GM10248 (cell line): ENCODE measurements around the gene MTCL1.

Experiments used
- CTCF ChIA-PET: fragments of 300-600 bp; sonication (Branson Sonifier 250); formaldehyde crosslinking; extraction: SDS; loops from one replicate; lab custom pipeline; 2021; ENCODE audit warnings: antibody characterized with exemption; lab: Yijun Ruan, JAX
- POLR2A ChIA-PET: fragments of 350-650 bp; sonication (Branson Sonifier 250); formaldehyde crosslinking; extraction: SDS; loops from one replicate; lab custom pipeline; 2020; ENCODE audit warnings: antibody characterized with exemption; lab: Yijun Ruan, JAX
- DNase-seq: peaks from one replicate; pipeline ENCODE4 v3.0.0; 2012; ENCODE audit errors: extremely low spot score
- TF ChIP-seq, protein P1 (sequence below): IDR thresholded peaks from 2 replicates; pipeline ENCODE4 v1.5.1; 2012; ENCODE audit warnings: mild to moderate bottlenecking, low read depth; ENCODE audit errors: extremely low read depth, missing control alignments, control extremely low read depth

MTCL1 gene

DNA sequence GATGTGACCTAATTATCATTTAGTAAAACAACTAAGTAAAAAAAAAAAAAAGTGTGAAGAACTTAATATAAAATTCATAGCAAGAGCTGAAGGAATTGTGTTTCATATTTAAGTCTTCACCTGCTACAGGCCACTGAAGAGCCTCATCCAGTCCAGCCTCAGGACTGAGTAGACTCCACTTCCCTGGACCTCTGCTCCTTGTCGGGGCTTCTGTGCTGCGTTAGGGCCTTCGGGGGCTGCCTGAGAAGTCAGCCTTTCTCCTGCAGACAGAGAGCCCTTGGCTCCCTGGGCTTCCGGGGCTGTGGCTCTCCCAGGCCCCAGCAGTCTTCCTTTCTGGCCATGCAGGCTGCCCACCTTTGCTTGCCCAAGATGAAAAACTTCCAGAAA lies 95.5 kb downstream of the MTCL1 start:
- ChIA-PET CTCF (interaction anchor here (2.0 kb wide), 1 partner anchor 40 kb away, joined by 4 read pairs; no protein-coding TSS in a partner anchor), POLR2A (no interaction called here)
- no peak for DNase-seq
- TF ChIP-seq, protein P1, sequence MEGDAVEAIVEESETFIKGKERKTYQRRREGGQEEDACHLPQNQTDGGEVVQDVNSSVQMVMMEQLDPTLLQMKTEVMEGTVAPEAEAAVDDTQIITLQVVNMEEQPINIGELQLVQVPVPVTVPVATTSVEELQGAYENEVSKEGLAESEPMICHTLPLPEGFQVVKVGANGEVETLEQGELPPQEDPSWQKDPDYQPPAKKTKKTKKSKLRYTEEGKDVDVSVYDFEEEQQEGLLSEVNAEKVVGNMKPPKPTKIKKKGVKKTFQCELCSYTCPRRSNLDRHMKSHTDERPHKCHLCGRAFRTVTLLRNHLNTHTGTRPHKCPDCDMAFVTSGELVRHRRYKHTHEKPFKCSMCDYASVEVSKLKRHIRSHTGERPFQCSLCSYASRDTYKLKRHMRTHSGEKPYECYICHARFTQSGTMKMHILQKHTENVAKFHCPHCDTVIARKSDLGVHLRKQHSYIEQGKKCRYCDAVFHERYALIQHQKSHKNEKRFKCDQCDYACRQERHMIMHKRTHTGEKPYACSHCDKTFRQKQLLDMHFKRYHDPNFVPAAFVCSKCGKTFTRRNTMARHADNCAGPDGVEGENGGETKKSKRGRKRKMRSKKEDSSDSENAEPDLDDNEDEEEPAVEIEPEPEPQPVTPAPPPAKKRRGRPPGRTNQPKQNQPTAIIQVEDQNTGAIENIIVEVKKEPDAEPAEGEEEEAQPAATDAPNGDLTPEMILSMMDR, result no peak

- ChIA-PET CTCF (interaction anchor here (1.0 to 2.0 kb wide), 3 partner anchors 15 to 40 kb away, joined by 3 to 4 read pairs (median 3); no protein-coding TSS in a partner anchor), POLR2A (no interaction called here)
- TF ChIP-seq, protein P1, result no peak
- DNase-seq, result no peak
Measured at GRCh38 chr18:8801263-8801901, 96.0 kb downstream of the MTCL1 start.

DNA sequence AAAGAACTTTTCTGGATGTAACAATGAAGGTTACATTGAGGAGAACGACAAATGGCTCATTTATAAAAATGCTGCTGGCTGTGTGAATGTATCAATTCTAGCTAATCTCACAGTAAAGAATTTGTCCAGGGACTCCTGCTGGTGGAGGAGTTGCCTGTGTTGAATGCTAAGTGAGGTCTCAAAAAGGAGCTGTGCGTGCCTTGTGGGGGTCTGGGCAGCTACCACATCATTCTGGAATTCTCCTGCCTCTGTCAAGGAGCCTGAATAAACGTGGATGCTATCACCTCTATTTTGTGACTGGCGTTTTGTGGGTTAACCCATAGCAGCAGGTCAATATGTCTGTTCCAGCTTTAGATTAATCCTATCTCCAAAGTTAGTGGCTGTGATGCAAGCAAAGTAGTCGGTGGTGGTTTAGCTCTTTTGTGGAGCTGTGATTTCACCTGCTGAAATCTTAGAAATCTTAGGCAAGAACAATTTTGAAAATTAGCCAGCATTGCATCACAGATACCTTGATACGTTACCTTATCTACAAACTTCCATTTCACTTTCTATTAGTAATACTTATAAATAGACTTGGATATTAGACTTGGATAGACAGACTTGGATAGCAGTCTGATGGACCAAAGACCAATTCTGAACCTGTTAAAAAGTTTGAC lies 96.8 kb downstream of the MTCL1 start:
- CTCF ChIA-PET, result interaction anchor here (0.9 to 1.3 kb wide), 4 partner anchors 9 to 87 kb away, joined by 3 read pairs; no protein-coding TSS in a partner anchor
- POLR2A ChIA-PET, result no interaction called here
- TF ChIP-seq, protein P1, result no peak

GRCh38 chr18:8803063-8803795 lies 97.9 kb downstream of the MTCL1 start:
- ChIA-PET CTCF (interaction anchor here (0.9 kb wide), 1 partner anchor 22 kb away, joined by 3 read pairs; no protein-coding TSS in a partner anchor), POLR2A (no interaction called here)
- DNase-seq, result no peak
- TF ChIP-seq, protein P1, result no peak

More for the DNA sequence above, 96.8 kb downstream of the MTCL1 start:
- DNase-seq, result no peak

DNA sequence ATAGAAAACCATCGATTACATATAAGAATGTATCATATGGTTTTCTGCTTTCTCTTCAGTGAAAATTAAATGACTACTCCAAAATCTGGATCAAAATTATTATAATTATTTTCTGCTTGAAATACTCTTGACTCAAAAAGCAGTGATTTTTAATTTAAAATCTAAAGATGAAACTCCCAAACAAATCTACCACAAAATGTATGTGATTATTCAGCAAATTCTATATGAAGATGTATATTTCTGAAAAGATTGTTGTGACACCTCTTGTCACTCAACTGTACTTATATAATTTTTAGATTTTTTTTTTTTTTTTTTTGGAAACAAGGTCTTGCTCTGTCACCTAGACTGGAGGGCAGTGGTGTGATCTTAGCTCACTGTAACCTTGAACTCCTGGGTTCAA lies 98.6 kb downstream of the MTCL1 start:
- POLR2A ChIA-PET, result no interaction called here

GRCh38 chr18:8805552-8805951 lies 100.2 kb downstream of the MTCL1 start:
- POLR2A ChIA-PET, result no interaction called here
- CTCF ChIA-PET, result no interaction called here
- TF ChIP-seq, protein P1, result no peak
- DNase-seq, result no peak

More for the DNA sequence above, 98.6 kb downstream of the MTCL1 start:
- TF ChIP-seq, protein P1, result no peak
- CTCF ChIA-PET, result no interaction called here
- DNase-seq, result no peak
